Left ventricle myocardium inferior (tissue), 1 donor: ENCODE results near the gene ALDOB. TPM values are rescaled to one million over a fixed set of nuclear protein-coding genes. Genes with fewer than 3 reads are reported as not detected.

Experiments used
- DNase-seq: peaks from one replicate; pipeline ENCODE4 v3.0.0-alpha.2; 2020
- H3K27ac ChIP-seq: fragments of 200-600 bp; replicated peaks from 2 replicates; pipeline ENCODE4 v1.8.0; 2021
- H3K27me3 ChIP-seq: fragments of 200-600 bp; 2 replicates; pipeline ENCODE4 v1.8.0; 2021; ENCODE audit warnings: low read depth
- H3K36me3 ChIP-seq: fragments of 200-600 bp; 2 replicates; pipeline ENCODE4 v1.8.0; 2021
- H3K4me1 ChIP-seq: fragments of 200-600 bp; 2 replicates; pipeline ENCODE4 v1.8.0; 2021
- H3K4me3 ChIP-seq: fragments of 200-600 bp; 2 replicates; pipeline ENCODE4 v1.8.0; 2021; ENCODE audit warnings: mild to moderate bottlenecking, moderate library complexity
- H3K9me3 ChIP-seq: fragments of 200-600 bp; replicated peaks from 2 replicates; pipeline ENCODE4 v1.8.0; 2021
- CTCF ChIP-seq: fragments of 200-600 bp; IDR thresholded peaks from 2 replicates; pipeline ENCODE4 v1.8.0; 2021; ENCODE audit warnings: antibody characterized with exemption, mild to moderate bottlenecking, borderline replicate concordance
- intact Hi-C: fragments of 100-400 bp; cut with micrococcal nuclease; formaldehyde crosslinking; loops from one replicate; pipeline ENCODE4 v1.11.0; 2022
- total RNA-seq: library from RNA; stranded (reverse); fragmentation: NEBNext Ultra II Directional; extraction: Animal tissue kit (Norgen Biotek cat#: 25700); gene quantifications from one replicate; pipeline ENCODE4 v1.2.1, GENCODE V29; 2021
- donor health status: DM: no; HTN: yes; CAD: no; lungs with severe emphysema.

The ALDOB gene
- total RNA-seq, 1 donor from 2014 or later, result 0.41 TPM

DNA sequence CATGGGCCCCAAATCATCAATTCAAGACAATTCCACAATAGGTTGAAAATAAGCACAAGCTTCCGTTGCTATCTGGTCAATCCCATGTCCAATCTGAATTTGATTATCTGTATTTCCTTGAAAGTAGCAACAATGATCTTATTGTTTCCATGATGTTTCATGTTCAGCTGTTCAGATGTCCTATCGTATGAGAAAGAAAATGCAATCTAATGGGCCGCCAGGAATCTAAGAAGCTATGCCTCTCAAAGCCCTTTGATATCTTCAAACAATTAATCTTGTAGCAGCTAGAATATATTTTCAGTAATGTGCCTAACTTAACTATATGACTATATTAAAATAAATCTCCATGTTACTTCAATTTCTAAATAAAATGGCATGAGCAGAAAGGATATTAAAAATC is 32.1 kb upstream of the ALDOB start:
- Histone ChIP-seq H3K36me3 (peaks cover 9% of the 10 kb centered on the region), H3K4me3 (no peak overlapping the region), H3K4me1 (peaks cover 6% of the 10 kb centered on the region), H3K27me3 (no peaks in the 10 kb centered on the region), H3K9me3 (no peaks in the 10 kb centered on the region), H3K27ac (no peak overlapping the region)
- DNase-seq, result no peak
- TF ChIP-seq CTCF, result no peak
- intact Hi-C loops, result no loop called here

DNA sequence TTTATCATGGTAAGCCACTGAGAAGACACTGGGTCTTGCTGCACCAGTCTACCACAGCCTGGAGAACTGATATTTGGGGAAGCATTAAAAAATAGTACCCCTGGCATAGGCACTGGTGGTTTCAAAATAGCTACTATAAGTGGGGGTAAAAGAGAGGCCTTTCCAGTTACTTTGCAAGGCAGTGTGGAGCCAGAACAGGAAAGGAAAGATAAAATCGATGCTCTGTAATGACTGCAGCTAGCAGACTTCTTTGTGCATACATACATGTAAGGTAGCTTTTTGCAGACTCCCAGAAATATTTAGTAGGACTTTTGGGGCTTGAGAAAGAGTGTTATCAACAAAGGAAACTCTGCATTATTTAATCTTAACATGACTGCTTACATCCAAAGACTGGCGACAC is 31.3 kb upstream of the ALDOB start:
- TF ChIP-seq CTCF, result no peak
- Histone ChIP-seq H3K9me3 (no peaks in the 10 kb centered on the region), H3K4me1 (peaks cover 6% of the 10 kb centered on the region), H3K27me3 (no peaks in the 10 kb centered on the region), H3K36me3 (peaks cover 3% of the 10 kb centered on the region), H3K27ac (no peak overlapping the region), H3K4me3 (no peak overlapping the region)
- intact Hi-C loops, result no loop called here
- no peak for DNase-seq

DNA sequence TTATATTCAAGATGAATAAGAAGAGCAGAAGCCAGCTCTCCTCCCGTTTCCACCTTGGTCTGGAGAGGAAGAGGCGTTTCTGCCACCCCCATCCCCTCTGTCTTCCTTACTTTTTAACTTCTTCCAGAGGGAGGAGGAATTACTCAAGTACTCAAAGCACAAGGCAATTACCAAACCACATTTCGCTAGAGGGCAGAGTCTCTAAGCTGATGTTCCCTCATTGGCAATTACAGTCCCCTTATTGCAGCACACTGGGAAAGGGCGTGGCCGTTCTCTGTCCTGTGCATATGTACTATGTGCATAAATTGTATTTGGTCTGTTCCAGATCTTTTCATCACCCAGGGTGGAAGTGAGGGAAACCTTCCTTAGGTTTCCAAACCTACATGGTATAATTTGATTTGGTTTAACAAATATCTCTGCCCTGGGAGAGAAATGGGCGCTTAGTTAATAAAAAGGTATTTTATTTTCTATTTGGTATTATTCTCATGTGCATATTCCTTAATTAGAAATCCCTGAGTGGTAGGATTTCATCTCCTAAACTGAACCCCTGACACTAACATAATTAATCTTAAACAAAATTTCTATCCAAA is 29.8 kb upstream of the ALDOB start:
- TF ChIP-seq CTCF, result peak; percentile 62
- no peaks in the 10 kb centered on the region for H3K27me3 ChIP-seq
- no peak overlapping the region for H3K4me3 ChIP-seq
- no peaks in the 10 kb centered on the region for H3K9me3 ChIP-seq
- H3K36me3 ChIP-seq, result no peaks in the 10 kb centered on the region
- peaks cover 6% of the 10 kb centered on the region for H3K4me1 ChIP-seq
- no peak overlapping the region for H3K27ac ChIP-seq
- DNase-seq, result no peak
- intact Hi-C loops, result no loop called here

DNA sequence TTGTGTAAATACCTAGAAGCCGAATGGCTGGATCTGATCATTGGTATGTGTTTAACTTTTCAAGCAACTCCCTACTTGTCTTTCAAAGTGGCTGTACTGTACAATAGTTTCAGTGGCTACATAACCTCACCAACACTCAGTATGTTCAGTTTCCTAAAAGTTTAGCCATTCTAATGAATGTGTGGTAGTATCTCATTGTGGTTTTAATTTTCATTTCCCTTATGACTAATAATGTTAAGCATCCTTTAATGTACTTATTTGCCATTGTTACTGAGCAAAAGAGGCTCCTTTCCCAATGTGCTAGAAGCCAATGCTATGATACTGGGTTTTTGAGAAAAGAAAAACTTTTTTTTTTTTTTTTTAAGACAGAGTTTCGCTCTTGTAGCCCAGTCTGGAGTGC is 27.8 kb upstream of the ALDOB start:
- Histone ChIP-seq H3K27me3 (no peaks in the 10 kb centered on the region), H3K4me1 (peaks cover 6% of the 10 kb centered on the region), H3K27ac (no peak overlapping the region), H3K36me3 (no peaks in the 10 kb centered on the region), H3K4me3 (no peak overlapping the region), H3K9me3 (no peaks in the 10 kb centered on the region)
- intact Hi-C loops, result no loop called here
- TF ChIP-seq CTCF, result no peak
- DNase-seq, result no peak

GRCh38 chr9:101462558-101462957 is 27.0 kb upstream of the ALDOB start:
- TF ChIP-seq CTCF, result no peak
- Histone ChIP-seq H3K27ac (no peak overlapping the region), H3K9me3 (no peaks in the 10 kb centered on the region), H3K27me3 (no peaks in the 10 kb centered on the region), H3K4me3 (no peak overlapping the region), H3K36me3 (no peaks in the 10 kb centered on the region), H3K4me1 (peaks cover 6% of the 10 kb centered on the region)
- intact Hi-C loops, result no loop called here
- DNase-seq, result no peak
